ENCODE measurements around the gene CHST9.
"Not testable (repeated sequence)": the region's sequence is repeated elsewhere in the genome, so short reads cannot be mapped to it uniquely, and the experiment has no call there.

CHST9 gene

GRCh38 chr18:27171993-27172392, 13.1 kb downstream of the CHST9 start:
- DNase-seq (ENCODE audit: low read depth in 2 of 2, low spot score in 1 of 2): no peak

- DNase-seq (ENCODE audit: low read depth in 2 of 2, low spot score in 1 of 2): no peak
Observed at GRCh38 chr18:27165412-27165811, 19.7 kb downstream of the CHST9 start.

GRCh38 chr18:27164905-27165304, 20.2 kb downstream of the CHST9 start:
- no peak for DNase-seq (ENCODE audit: low read depth in 2 of 2, low spot score in 1 of 2)

GRCh38 chr18:27163197-27163716, 21.9 kb downstream of the CHST9 start:
- not testable (repeated sequence) for DNase-seq (ENCODE audit: low read depth in 2 of 2, low spot score in 1 of 2)

- not testable (repeated sequence) for DNase-seq (ENCODE audit: low read depth in 2 of 2, low spot score in 1 of 2)
Observed at GRCh38 chr18:27149240-27149639, 35.9 kb downstream of the CHST9 start.

GRCh38 chr18:27144672-27145071, 40.4 kb downstream of the CHST9 start:
- no peak for DNase-seq (ENCODE audit: low read depth in 2 of 2, low spot score in 1 of 2)

GRCh38 chr18:27143580-27144287, 41.4 kb downstream of the CHST9 start:
- no peak for DNase-seq (ENCODE audit: low read depth in 2 of 2, low spot score in 1 of 2)

GRCh38 chr18:27142891-27143290, 42.2 kb downstream of the CHST9 start:
- no peak for DNase-seq (ENCODE audit: low read depth in 2 of 2, low spot score in 1 of 2)

GRCh38 chr18:27141876-27142275, 43.2 kb downstream of the CHST9 start:
- no peak for DNase-seq (ENCODE audit: low read depth in 2 of 2, low spot score in 1 of 2)

- no peak for DNase-seq (ENCODE audit: low read depth in 2 of 2, low spot score in 1 of 2)
Observed at GRCh38 chr18:27138079-27138478, 47.0 kb downstream of the CHST9 start.

GRCh38 chr18:27136208-27136535, 48.9 kb downstream of the CHST9 start:
- DNase-seq (ENCODE audit: low read depth in 2 of 2, low spot score in 1 of 2): no peak

- DNase-seq (ENCODE audit: low read depth in 2 of 2, low spot score in 1 of 2): no peak
Observed at GRCh38 chr18:27135504-27136207, 49.5 kb downstream of the CHST9 start.

GRCh38 chr18:27130065-27130630, 55.0 kb downstream of the CHST9 start:
- no peak for DNase-seq (ENCODE audit: low read depth in 2 of 2, low spot score in 1 of 2)

- no peak for DNase-seq (ENCODE audit: low read depth in 2 of 2, low spot score in 1 of 2)
Observed at GRCh38 chr18:27124196-27124595, 60.9 kb downstream of the CHST9 start.

GRCh38 chr18:27121108-27121507, 64.0 kb downstream of the CHST9 start:
- no peak for DNase-seq (ENCODE audit: low read depth in 2 of 2, low spot score in 1 of 2)

GRCh38 chr18:27120246-27120645, 64.9 kb downstream of the CHST9 start:
- DNase-seq (ENCODE audit: low read depth in 2 of 2, low spot score in 1 of 2): no peak

- no peak for DNase-seq (ENCODE audit: low read depth in 2 of 2, low spot score in 1 of 2)
Observed at GRCh38 chr18:27118973-27119372, 66.1 kb downstream of the CHST9 start.

- no peak for DNase-seq (ENCODE audit: low read depth in 2 of 2, low spot score in 1 of 2)
Observed at GRCh38 chr18:27114842-27115241, 70.3 kb downstream of the CHST9 start.

GRCh38 chr18:27113358-27113757, 71.8 kb downstream of the CHST9 start:
- no peak for DNase-seq (ENCODE audit: low read depth in 2 of 2, low spot score in 1 of 2)

- no peak for DNase-seq (ENCODE audit: low read depth in 2 of 2, low spot score in 1 of 2)
Observed at GRCh38 chr18:27110319-27110718, 74.8 kb downstream of the CHST9 start.

GRCh38 chr18:27109451-27109850, 75.7 kb downstream of the CHST9 start:
- DNase-seq (ENCODE audit: low read depth in 2 of 2, low spot score in 1 of 2): no peak

- no peak for DNase-seq (ENCODE audit: low read depth in 2 of 2, low spot score in 1 of 2)
Observed at GRCh38 chr18:27108842-27109241, 76.3 kb downstream of the CHST9 start.
